Omental fat pad (tissue), 4 donors: ENCODE data around the gene NFIA. TPM values are rescaled to one million over a fixed set of nuclear protein-coding genes. Genes with fewer than 3 reads are reported as not detected.

Source experiments
- ATAC-seq: fragments of 150-250 bp; one replicate; pipeline ENCODE4 v1.9.1; 2016; ENCODE audit warnings: mild to moderate bottlenecking, moderate library complexity; ENCODE audit not compliant: low FRiP score
- DNase-seq: peaks from one replicate; pipeline ENCODE4 v3.0.0-alpha.2; 2019; ENCODE audit warnings: low spot score
- CTCF ChIP-seq, 3 donors: fragments of 450-650 bp; IDR thresholded peaks; one replicate each; pipeline ENCODE4 v1.5.1; 2016 to 2017; ENCODE audit warnings: antibody characterized with exemption in 3 of 3, mild to moderate bottlenecking in 3 of 3, moderate library complexity in 2 of 3
- total RNA-seq, 4 donors: library from RNA; depleted of rRNA; stranded (reverse); fragments of >200 nt; gene quantifications; one replicate each; pipeline ENCODE4 v1.1.0, GENCODE V29; 2016

The NFIA gene
- total RNA-seq, 4 donors from 2014 or later, result 61.1 to 159 (median 77.5) TPM

GRCh38 chr1:61049850-61050540 is 32.4 kb upstream of the NFIA start:
- DNase-seq (peak; percentile 96), ATAC-seq (peak; percentile 84)
- TF ChIP-seq CTCF (IDR thresholded peaks at IDR 0.05), result peak in 2 of 3 donors; percentile 76 to 77

- no peak for TF ChIP-seq CTCF (IDR thresholded peaks at IDR 0.05)
- no peak for DNase-seq
Observed at GRCh38 chr1:61050541-61051442, 31.6 kb upstream of the NFIA start.

GRCh38 chr1:61051443-61051718 is 31.0 kb upstream of the NFIA start:
- TF ChIP-seq CTCF (IDR thresholded peaks at IDR 0.05), result no peak
- ATAC-seq (no peak), DNase-seq (no peak)

More at GRCh38 chr1:61050541-61051442, 31.6 kb upstream of the NFIA start:
- ATAC-seq, result peak; percentile 80

- no peak for TF ChIP-seq CTCF (IDR thresholded peaks at IDR 0.05)
- ATAC-seq (no peak), DNase-seq (no peak)
Observed at GRCh38 chr1:61051719-61052394, 30.5 kb upstream of the NFIA start.

- DNase-seq (no peak), ATAC-seq (no peak)
Observed at GRCh38 chr1:61052395-61053225, 29.8 kb upstream of the NFIA start.

More at GRCh38 chr1:61052395-61053225, 29.8 kb upstream of the NFIA start:
- TF ChIP-seq CTCF (IDR thresholded peaks at IDR 0.05), result no peak
